Measurements from ENCODE around the gene LRRC40. TPM values are rescaled to one million over a fixed set of nuclear protein-coding genes. Genes with fewer than 3 reads are reported as not detected.

The LRRC40 gene
- total and polyA plus RNA-seq, 9 of the 15 experiments (the other 6 are each of a cell fraction or from before 2014, with no cell fraction given): 16.1 to 36.2 (median 30.9) TPM

DNA sequence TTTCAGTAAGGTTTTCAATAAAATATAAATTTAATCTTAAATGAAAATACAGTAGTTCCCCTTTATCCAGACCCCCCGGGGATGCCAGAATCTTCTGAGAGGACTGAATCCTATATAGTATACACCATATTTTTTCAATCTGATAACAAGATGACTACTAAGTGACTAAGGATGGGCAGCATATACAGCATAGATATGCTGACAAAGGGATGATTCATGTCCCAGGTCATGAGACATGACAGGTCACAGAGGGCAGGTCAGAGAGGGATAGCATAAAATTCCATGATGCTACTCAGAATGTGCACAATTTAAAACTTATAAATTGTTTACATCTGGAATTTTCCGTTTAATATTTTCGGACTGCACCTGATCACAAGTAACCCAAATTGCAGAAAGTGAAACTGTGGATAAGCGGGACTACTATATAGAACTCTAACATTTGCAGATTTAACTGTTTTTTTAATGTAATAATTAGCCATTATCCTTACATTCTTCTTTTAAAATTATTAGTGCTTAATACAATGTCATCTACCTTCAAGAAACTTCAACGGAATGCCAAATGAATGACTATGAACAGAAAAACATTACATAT is 48.8 kb downstream of the LRRC40 start (continued):
- TF ChIP-seq TAF15 (IDR thresholded peaks at IDR 0.05; ENCODE audit: low read depth, low read length) (no peak), ETV6 (IDR thresholded peaks at IDR 0.05; ENCODE audit: borderline replicate concordance in 1 of 2, low read depth in 2 of 2, low read length in 1 of 2) (no peak), ETV6 (CRISPR knock-in tag; IDR thresholded peaks at IDR 0.05; ENCODE audit: borderline replicate concordance) (no peak), ZNF121 (CRISPR knock-in tag; conservative IDR thresholded peaks at IDR 0.05) (no peak), POLR2G (IDR thresholded peaks at IDR 0.05; ENCODE audit: low read depth, low read length) (no peak), ZNF830 (CRISPR knock-in tag; IDR thresholded peaks at IDR 0.05) (no peak), SREBF1 (IDR thresholded peaks at IDR 0.05; ENCODE audit: borderline replicate concordance, low read depth, low read length) (no peak), SIN3B (IDR thresholded peaks at IDR 0.05; ENCODE audit: low read depth) (no peak), DEAF1 (CRISPR knock-in tag; IDR thresholded peaks at IDR 0.05) (no peak), ZBTB33 (CRISPR knock-in tag; IDR thresholded peaks at IDR 0.05) (no peak), WHSC1 (IDR thresholded peaks at IDR 0.05; ENCODE audit: low read length) (no peak), GTF2E2 (tag; IDR thresholded peaks at IDR 0.05) (no peak), ZNF717 (CRISPR knock-in tag; IDR thresholded peaks at IDR 0.05) (no peak), TFAP4 (CRISPR knock-in tag; IDR thresholded peaks at IDR 0.05; ENCODE audit: borderline replicate concordance) (no peak), HMGN3 (IDR thresholded peaks at IDR 0.05; ENCODE audit: borderline replicate concordance, extremely low read depth, insufficient read length, low read depth, low read length) (no peak)
- TF ChIP-seq, protein P1, sequence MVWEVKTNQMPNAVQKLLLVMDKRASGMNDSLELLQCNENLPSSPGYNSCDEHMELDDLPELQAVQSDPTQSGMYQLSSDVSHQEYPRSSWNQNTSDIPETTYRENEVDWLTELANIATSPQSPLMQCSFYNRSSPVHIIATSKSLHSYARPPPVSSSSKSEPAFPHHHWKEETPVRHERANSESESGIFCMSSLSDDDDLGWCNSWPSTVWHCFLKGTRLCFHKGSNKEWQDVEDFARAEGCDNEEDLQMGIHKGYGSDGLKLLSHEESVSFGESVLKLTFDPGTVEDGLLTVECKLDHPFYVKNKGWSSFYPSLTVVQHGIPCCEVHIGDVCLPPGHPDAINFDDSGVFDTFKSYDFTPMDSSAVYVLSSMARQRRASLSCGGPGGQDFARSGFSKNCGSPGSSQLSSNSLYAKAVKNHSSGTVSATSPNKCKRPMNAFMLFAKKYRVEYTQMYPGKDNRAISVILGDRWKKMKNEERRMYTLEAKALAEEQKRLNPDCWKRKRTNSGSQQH (CRISPR knock-in tag; IDR thresholded peaks at IDR 0.05): no peak
- TF ChIP-seq, protein P2, sequence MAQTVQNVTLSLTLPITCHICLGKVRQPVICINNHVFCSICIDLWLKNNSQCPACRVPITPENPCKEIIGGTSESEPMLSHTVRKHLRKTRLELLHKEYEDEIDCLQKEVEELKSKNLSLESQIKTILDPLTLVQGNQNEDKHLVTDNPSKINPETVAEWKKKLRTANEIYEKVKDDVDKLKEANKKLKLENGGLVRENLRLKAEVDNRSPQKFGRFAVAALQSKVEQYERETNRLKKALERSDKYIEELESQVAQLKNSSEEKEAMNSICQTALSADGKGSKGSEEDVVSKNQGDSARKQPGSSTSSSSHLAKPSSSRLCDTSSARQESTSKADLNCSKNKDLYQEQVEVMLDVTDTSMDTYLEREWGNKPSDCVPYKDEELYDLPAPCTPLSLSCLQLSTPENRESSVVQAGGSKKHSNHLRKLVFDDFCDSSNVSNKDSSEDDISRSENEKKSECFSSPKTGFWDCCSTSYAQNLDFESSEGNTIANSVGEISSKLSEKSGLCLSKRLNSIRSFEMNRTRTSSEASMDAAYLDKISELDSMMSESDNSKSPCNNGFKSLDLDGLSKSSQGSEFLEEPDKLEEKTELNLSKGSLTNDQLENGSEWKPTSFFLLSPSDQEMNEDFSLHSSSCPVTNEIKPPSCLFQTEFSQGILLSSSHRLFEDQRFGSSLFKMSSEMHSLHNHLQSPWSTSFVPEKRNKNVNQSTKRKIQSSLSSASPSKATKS (CRISPR knock-in tag; IDR thresholded peaks at IDR 0.05): no peak
- TF ChIP-seq, protein P3, sequence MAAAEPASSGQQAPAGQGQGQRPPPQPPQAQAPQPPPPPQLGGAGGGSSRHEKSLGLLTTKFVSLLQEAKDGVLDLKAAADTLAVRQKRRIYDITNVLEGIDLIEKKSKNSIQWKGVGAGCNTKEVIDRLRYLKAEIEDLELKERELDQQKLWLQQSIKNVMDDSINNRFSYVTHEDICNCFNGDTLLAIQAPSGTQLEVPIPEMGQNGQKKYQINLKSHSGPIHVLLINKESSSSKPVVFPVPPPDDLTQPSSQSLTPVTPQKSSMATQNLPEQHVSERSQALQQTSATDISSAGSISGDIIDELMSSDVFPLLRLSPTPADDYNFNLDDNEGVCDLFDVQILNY (CRISPR knock-in tag; IDR thresholded peaks at IDR 0.05): no peak
